Stimulated activated naive B cell treated with anti-CD40 and anti-IgM and Interleukin-4, amounts not matched to agents 10 μg/mL and 1 μg/mL and 100 μg/mL, for 72 hours (primary cell): ENCODE measurements around the gene ETHE1.

Experiments
- ATAC-seq, 2 donors: fragments of 150-1000 bp; cut with Tn5 transposase; replicated peaks; 2 replicates each; pipeline ENCODE4 v1.10.0; 2021; ENCODE audit warnings: moderate library complexity in 1 of 2
- DNase-seq: peaks from one replicate; pipeline ENCODE4 v3.0.0; 2021
- H3K27ac Mint-ChIP-seq: one replicate; pipeline ENCODE4 v1.8.0; 2022; ENCODE audit warnings: mild to moderate bottlenecking, mixed read lengths
- H3K27me3 Mint-ChIP-seq, 2 donors: one replicate each; pipeline ENCODE4 v1.8.0; 2022; ENCODE audit warnings: mixed read lengths in 2 of 2
- H3K36me3 Mint-ChIP-seq, 2 donors: one replicate each; pipeline ENCODE4 v1.8.0; 2022; ENCODE audit warnings: mixed read lengths in 2 of 2, mild to moderate bottlenecking in 1 of 2
- H3K4me1 Mint-ChIP-seq, 2 donors: one replicate each; pipeline ENCODE4 v1.8.0; 2022; ENCODE audit warnings: mixed read lengths in 2 of 2, mild to moderate bottlenecking in 1 of 2
- H3K4me3 Mint-ChIP-seq, 2 donors: one replicate each; pipeline ENCODE4 v1.8.0; 2022; ENCODE audit warnings: mild to moderate bottlenecking in 2 of 2, mixed read lengths in 2 of 2, moderate library complexity in 1 of 2
- H3K9me3 Mint-ChIP-seq, 2 donors: one replicate each; pipeline ENCODE4 v1.8.0; 2022; ENCODE audit warnings: mixed read lengths in 2 of 2, mild to moderate bottlenecking in 1 of 2

ETHE1 gene

DNA sequence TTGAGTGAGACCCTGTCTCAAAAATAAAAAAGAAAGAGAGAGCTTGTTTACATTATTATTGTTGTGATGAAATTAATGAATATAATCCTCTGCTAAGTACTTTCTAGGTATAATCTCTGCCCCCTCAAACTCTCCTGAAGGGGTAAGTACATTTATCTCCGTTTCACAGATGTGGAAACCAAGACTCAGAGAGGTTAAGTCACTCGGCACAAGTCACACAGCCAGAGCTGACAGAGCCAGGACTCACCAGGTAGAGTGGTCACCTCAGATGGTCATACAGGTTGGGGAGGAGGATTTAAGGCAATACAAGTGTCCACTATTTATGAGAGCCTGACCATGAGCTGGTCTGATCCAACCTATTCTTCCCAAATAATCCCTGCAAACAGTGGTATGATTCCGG, 46.4 kb downstream of the ETHE1 start:
- Mint-ChIP-seq H3K4me1 (peaks cover 0 to 6% of the 10 kb centered on the region in 2 donors), H3K9me3 (no peaks in the 10 kb centered on the region), H3K36me3 (peaks cover 4 to 19% of the 10 kb centered on the region in 2 donors), H3K4me3 (no peak overlapping the region), H3K27me3 (no peaks in the 10 kb centered on the region), H3K27ac (no peak overlapping the region)
- DNase-seq (no peak), ATAC-seq (no peak)

DNA sequence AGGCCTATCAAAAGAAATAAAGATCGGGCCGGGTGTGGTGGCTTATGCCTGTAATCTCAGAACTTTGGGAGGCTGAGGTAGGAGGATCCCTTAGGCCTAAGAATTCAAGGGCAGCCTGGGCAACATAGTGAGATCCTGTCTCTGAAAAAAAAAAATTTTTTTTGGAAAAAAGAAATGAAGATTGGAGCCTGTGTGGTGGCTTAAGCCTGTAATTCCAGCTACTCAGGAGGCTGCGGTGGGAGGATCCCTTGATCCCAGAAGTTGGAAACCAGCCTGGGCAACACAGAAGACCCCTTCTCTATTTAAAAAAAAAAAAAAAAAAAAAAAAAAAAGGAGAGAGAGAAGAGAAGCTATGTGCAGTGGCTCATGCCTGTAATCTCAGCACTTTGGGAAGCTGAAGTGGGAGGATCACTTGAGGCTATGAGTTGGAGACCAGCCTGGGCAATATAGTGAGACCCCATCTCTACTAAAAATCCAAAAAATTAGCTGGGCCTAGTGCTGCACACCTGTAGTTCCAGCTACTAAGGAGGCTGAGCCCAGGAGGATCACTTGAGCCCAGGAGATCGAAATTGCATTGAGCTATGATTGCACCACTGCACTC, 46.9 kb downstream of the ETHE1 start:
- Mint-ChIP-seq H3K27ac (no peak overlapping the region), H3K4me3 (no peak overlapping the region), H3K9me3 (no peaks in the 10 kb centered on the region), H3K27me3 (no peaks in the 10 kb centered on the region), H3K36me3 (peaks cover 7 to 19% of the 10 kb centered on the region in 2 donors), H3K4me1 (peaks cover 0 to 11% of the 10 kb centered on the region in 2 donors)
- no peak for ATAC-seq
- no peak for DNase-seq

DNA sequence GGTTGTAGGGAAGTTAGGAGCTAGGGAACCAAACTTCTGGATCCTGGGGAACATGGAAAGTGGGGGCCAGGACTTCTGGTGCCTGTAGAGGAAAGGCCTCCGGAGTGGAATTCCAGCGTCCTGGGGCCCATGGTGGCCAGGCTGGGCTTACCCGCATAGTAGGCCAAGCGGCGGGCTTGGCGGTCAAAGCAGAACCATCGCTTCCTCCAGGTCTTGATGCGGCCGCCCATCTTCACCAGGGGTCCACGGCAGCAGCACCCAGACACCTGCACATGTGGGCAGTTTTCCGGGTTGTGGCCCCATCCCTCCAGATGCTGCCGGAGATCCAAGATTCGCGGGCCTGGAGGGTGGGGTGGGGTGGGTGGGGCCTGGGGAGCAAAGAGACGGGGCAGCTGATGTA, 47.8 kb downstream of the ETHE1 start:
- Mint-ChIP-seq H3K27me3 (no peaks in the 10 kb centered on the region), H3K4me3 (no peak overlapping the region), H3K4me1 (peaks cover 0 to 12% of the 10 kb centered on the region in 2 donors), H3K27ac (no peak overlapping the region), H3K36me3 (peaks cover 7 to 19% of the 10 kb centered on the region in 2 donors), H3K9me3 (no peaks in the 10 kb centered on the region)
- no peak for DNase-seq
- ATAC-seq: no peak

DNA sequence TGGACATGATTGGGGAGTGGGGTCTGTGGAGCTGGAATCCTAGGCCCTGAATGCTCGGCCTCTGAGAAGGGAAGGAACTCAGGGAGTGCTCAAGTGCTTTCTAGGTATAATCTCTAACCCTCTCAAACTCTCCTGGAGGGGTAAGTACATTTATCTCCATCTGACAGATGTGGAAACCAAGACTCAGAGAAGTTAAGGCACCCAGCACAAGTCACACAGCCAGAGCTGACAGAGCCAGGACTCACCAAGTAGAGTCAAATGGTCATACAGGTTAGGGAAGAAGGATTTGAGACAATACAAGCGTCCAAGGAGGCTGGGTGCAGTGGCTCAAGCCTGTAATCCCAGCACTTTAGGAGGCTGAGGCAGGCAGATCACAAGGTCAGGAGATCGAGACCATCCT, 48.7 kb downstream of the ETHE1 start:
- H3K4me3 Mint-ChIP-seq: no peak overlapping the region
- peaks cover 0 to 12% of the 10 kb centered on the region in 2 donors for H3K4me1 Mint-ChIP-seq
- no peaks in the 10 kb centered on the region for H3K27me3 Mint-ChIP-seq
- peaks cover 7 to 19% of the 10 kb centered on the region in 2 donors for H3K36me3 Mint-ChIP-seq
- H3K27ac Mint-ChIP-seq: no peak overlapping the region
- ATAC-seq (no peak), DNase-seq (no peak)
- no peaks in the 10 kb centered on the region for H3K9me3 Mint-ChIP-seq

- Mint-ChIP-seq H3K4me3 (no peak overlapping the region), H3K36me3 (peaks cover 7 to 19% of the 10 kb centered on the region in 2 donors), H3K9me3 (no peaks in the 10 kb centered on the region), H3K27ac (peak overlapping the region; percentile 31), H3K4me1 (peaks cover 0 to 12% of the 10 kb centered on the region in 2 donors), H3K27me3 (no peaks in the 10 kb centered on the region)
- no peak for DNase-seq
- no peak for ATAC-seq
These were observed 50.4 kb downstream of the ETHE1 start for GRCh38 chr19:43476606-43477005.

DNA sequence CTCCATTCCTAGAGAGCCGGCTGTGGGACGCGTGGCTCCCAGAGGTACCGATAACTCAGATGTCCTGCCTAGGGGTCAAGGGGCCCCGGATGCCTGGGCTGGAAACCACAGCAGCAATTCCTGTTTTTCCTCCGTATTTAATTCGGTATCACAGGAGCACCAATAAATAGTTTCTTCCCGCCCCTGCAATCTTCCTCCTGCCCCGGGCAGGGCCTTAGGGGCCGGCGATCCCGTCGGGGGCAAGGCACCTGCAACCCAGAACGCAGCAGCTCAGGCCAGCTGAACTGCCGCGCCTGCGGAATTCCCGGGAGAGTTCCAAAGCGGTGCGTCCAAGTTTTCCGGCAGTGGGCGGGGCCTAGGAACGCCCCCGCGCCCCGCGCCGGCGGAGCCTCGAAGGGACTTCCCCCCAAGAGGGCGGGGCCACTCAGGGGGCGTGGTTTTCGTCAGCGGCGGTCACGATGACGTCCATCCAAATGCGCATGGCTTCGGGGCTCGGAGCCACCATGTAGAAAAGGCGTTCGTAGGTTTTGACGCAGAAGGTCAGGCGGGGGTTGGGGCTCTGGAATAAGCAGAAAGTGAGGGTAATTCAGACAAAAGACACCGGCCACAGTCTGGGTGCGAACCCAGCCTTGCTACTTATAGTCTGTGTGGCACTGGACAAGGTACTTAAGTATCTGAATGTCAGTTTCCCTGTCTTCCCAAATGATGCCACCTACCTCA, 51.9 kb downstream of the ETHE1 start:
- ATAC-seq: peak; percentile 94
- peak overlapping the region; percentile 81 to 86 for H3K4me3 Mint-ChIP-seq
- no peaks in the 10 kb centered on the region for H3K9me3 Mint-ChIP-seq
- peak; percentile 85 for DNase-seq
- peaks cover 0 to 12% of the 10 kb centered on the region in 2 donors for H3K4me1 Mint-ChIP-seq
- no peaks in the 10 kb centered on the region for H3K27me3 Mint-ChIP-seq
- H3K36me3 Mint-ChIP-seq: peaks cover 7 to 13% of the 10 kb centered on the region in 2 donors
- peak overlapping the region; percentile 73 for H3K27ac Mint-ChIP-seq

GRCh38 chr19:43474487-43474886, 52.5 kb downstream of the ETHE1 start:
- H3K27me3 Mint-ChIP-seq: no peaks in the 10 kb centered on the region
- no peaks in the 10 kb centered on the region for H3K9me3 Mint-ChIP-seq
- no peak for ATAC-seq
- DNase-seq: no peak
- no peak overlapping the region for H3K27ac Mint-ChIP-seq
- H3K4me3 Mint-ChIP-seq: no peak overlapping the region
- H3K4me1 Mint-ChIP-seq: peaks cover 0 to 12% of the 10 kb centered on the region in 2 donors
- H3K36me3 Mint-ChIP-seq: peaks cover 7 to 13% of the 10 kb centered on the region in 2 donors

DNA sequence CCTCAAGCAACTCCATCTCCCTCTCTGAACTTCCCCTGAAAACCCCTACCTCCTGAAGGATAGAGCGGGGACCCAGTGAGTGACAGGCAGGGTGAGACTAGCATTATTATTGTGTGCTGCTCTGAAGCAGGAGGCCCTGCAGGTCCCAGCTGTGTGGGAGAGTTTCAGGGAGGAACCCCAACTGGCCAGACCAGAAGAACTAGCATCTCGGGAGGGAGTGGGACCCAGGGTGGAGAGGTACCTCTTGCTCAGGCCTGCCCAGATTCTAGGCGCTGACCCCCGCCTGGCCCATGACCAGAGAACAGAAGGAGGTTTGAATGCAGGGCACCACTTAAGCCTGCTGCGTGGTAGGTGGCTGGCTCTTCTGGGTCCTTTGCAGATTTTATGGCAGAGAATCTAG, 55.9 kb downstream of the ETHE1 start:
- ATAC-seq: no peak
- H3K9me3 Mint-ChIP-seq: no peaks in the 10 kb centered on the region
- H3K36me3 Mint-ChIP-seq: peaks cover 0 to 3% of the 10 kb centered on the region in 2 donors
- no peak for DNase-seq
- H3K27ac Mint-ChIP-seq: no peak overlapping the region
- H3K4me3 Mint-ChIP-seq: no peak overlapping the region
- H3K27me3 Mint-ChIP-seq: peaks cover 2% of the 10 kb centered on the region in 2 donors
- H3K4me1 Mint-ChIP-seq: peaks cover 2 to 12% of the 10 kb centered on the region in 2 donors

- peaks cover 0 to under 1% of the 10 kb centered on the region in 2 donors for H3K36me3 Mint-ChIP-seq
- no peak overlapping the region for H3K27ac Mint-ChIP-seq
- DNase-seq (no peak), ATAC-seq (no peak)
- peaks cover 2 to 4% of the 10 kb centered on the region in 2 donors for H3K4me1 Mint-ChIP-seq
- H3K4me3 Mint-ChIP-seq: no peak overlapping the region
- H3K9me3 Mint-ChIP-seq: no peaks in the 10 kb centered on the region
- peaks cover 10% of the 10 kb centered on the region in 2 donors for H3K27me3 Mint-ChIP-seq
These were observed 56.7 kb downstream of the ETHE1 start for GRCh38 chr19:43470288-43470687.

- Mint-ChIP-seq H3K27me3 (peaks cover 10 to 22% of the 10 kb centered on the region in 2 donors), H3K36me3 (no peaks in the 10 kb centered on the region), H3K4me3 (no peak overlapping the region), H3K4me1 (peaks cover 7% of the 10 kb centered on the region in 2 donors), H3K9me3 (no peaks in the 10 kb centered on the region), H3K27ac (no peak overlapping the region)
- no peak for DNase-seq
- no peak for ATAC-seq
These were observed 57.9 kb downstream of the ETHE1 start for GRCh38 chr19:43469160-43469480.

- H3K9me3 Mint-ChIP-seq: no peaks in the 10 kb centered on the region
- DNase-seq: no peak
- no peaks in the 10 kb centered on the region for H3K36me3 Mint-ChIP-seq
- peaks cover 10 to 22% of the 10 kb centered on the region in 2 donors for H3K27me3 Mint-ChIP-seq
- no peak overlapping the region for H3K27ac Mint-ChIP-seq
- peaks cover 7 to 13% of the 10 kb centered on the region in 2 donors for H3K4me1 Mint-ChIP-seq
- ATAC-seq: no peak
- H3K4me3 Mint-ChIP-seq: no peak overlapping the region
These were observed 58.4 kb downstream of the ETHE1 start for GRCh38 chr19:43468354-43469159.

- no peak for DNase-seq
These were observed 59.3 kb downstream of the ETHE1 start for GRCh38 chr19:43467730-43468129.

DNA sequence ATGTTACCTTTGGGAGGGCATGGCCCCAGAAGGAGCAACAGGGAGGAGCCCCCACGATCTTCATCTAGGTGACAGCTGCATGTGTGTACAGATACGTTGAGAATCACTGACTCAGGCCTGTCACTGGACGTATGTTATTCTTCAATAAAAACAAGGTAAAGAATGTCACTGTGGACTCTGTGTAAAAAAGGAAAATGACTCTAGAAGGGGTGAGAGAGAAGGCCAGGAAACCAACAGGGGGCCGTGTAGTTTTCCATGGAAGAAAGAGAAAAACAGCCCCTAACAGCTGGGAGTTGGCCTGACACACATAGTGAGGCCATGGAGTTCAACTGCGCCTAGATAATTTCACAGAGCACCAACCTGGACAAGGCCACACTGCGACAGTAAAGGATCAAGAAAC, 59.7 kb downstream of the ETHE1 start:
- ATAC-seq (no peak), DNase-seq (no peak)
- Mint-ChIP-seq H3K27ac (no peak overlapping the region), H3K9me3 (no peaks in the 10 kb centered on the region), H3K4me1 (peaks cover 8 to 25% of the 10 kb centered on the region in 2 donors), H3K27me3 (peaks cover 10 to 22% of the 10 kb centered on the region in 2 donors), H3K4me3 (no peak overlapping the region), H3K36me3 (no peaks in the 10 kb centered on the region)

More at GRCh38 chr19:43467730-43468129, 59.3 kb downstream of the ETHE1 start:
- peaks cover 10 to 22% of the 10 kb centered on the region in 2 donors for H3K27me3 Mint-ChIP-seq
- H3K36me3 Mint-ChIP-seq: no peaks in the 10 kb centered on the region
- no peak overlapping the region for H3K27ac Mint-ChIP-seq
- H3K9me3 Mint-ChIP-seq: no peaks in the 10 kb centered on the region
- H3K4me3 Mint-ChIP-seq: no peak overlapping the region
- no peak for ATAC-seq
- H3K4me1 Mint-ChIP-seq: peaks cover 7 to 21% of the 10 kb centered on the region in 2 donors

- ATAC-seq (no peak), DNase-seq (no peak)
- Mint-ChIP-seq H3K36me3 (no peaks in the 10 kb centered on the region), H3K4me1 (peaks cover 12 to 30% of the 10 kb centered on the region in 2 donors), H3K4me3 (no peak overlapping the region), H3K9me3 (no peaks in the 10 kb centered on the region), H3K27ac (no peak overlapping the region), H3K27me3 (peaks cover 10 to 22% of the 10 kb centered on the region in 2 donors)
These were observed 60.2 kb downstream of the ETHE1 start for GRCh38 chr19:43466793-43467192.
